HCT116 (cell line): ENCODE measurements around the gene FAM174A. TPM values are rescaled to one million over a fixed set of nuclear protein-coding genes. Genes with fewer than 3 reads are reported as not detected.

ENCODE experiments used
- ATAC-seq: fragments of 200-7000 bp; cut with Tn5 transposase; 2 replicates; pipeline ENCODE4 v1.9.1; 2020; ENCODE audit warnings: mild to moderate bottlenecking, moderate library complexity
- BruUV-seq: library from RNA; stranded (reverse); fragments of 400-500 nt; replicated peaks from 2 replicates; lab custom pipeline; 2021; lab: Mats Ljungman, UMichigan
- CTCF ChIA-PET: fragments of 300-600 bp; sonication (Branson Sonifier 250); formaldehyde crosslinking; loops from one replicate; lab custom pipeline; 2021; ENCODE audit warnings: antibody characterized with exemption; lab: Charles Lee
- POLR2A ChIA-PET: fragments of 300-600, 350-600 bp; sonication (Branson Sonifier 250); formaldehyde crosslinking; loops from one replicate; lab custom pipeline; 2021; ENCODE audit warnings: antibody characterized with exemption; lab: Charles Lee
- RAD21 ChIA-PET, 2 experiments: fragments of 300-600 bp; sonication (Branson Sonifier 250); formaldehyde crosslinking; loops; one replicate each; lab custom pipeline; 2023; ENCODE audit warnings: low total read pairs in 2 of 2; ENCODE audit not compliant: uncharacterized antibody in 2 of 2, unreplicated experiment in 2 of 2, low non-redundant PET in 1 of 2; lab: Charles Lee
- DNase-seq: peaks from one replicate; pipeline ENCODE4 v3.0.0-alpha.2; 2010; ENCODE audit warnings: low read depth, low spot score
- H2AFZ ChIP-seq: fragments of 200-600 bp; shearing (Covaris generic), sonication (generic); 2 replicates; pipeline ENCODE4 v1.6.1; 2017; ENCODE audit warnings: low read depth, mixed run types, mixed read lengths, antibody characterized with exemption, low read length; ENCODE audit not compliant: poor library complexity, severe bottlenecking
- H3K27ac ChIP-seq: 2 replicates; pipeline ENCODE4 v1.5.1; 2012; ENCODE audit warnings: low read depth, low read length
- H3K27me3 ChIP-seq: fragments of 200-600 bp; sonication (generic); 2 replicates; pipeline ENCODE4 v1.6.1; 2016; ENCODE audit warnings: mixed run types, low read length, mixed read lengths; ENCODE audit not compliant: insufficient read depth
- H3K36me3 ChIP-seq, 2 experiments: fragments of 200-500 bp in 1 of 2; fragments of 200-600 bp in 1 of 2; sonication (Bioruptor generic) in 1 of 2; sonication (generic) in 1 of 2; 2 replicates each; pipeline versions ENCODE4 v1.5.1 to v1.6.1; 2014 to 2016; ENCODE audit warnings: low read length in 2 of 2, inconsistent platforms in 1 of 2, mixed read lengths in 1 of 2, mixed run types in 1 of 2; ENCODE audit not compliant: insufficient read depth in 2 of 2, control insufficient read depth in 1 of 2
- H3K4me1 ChIP-seq, 2 experiments: fragments of 200-600 bp in 1 of 2; sonication (generic) in 1 of 2; 2 replicates each; pipeline versions ENCODE4 v1.5.1 to v1.6.1; 2012 to 2017; ENCODE audit warnings: low read length in 2 of 2, inconsistent platforms in 1 of 2, mild to moderate bottlenecking in 1 of 2, mixed read lengths in 1 of 2, mixed run types in 1 of 2, moderate library complexity in 1 of 2; ENCODE audit not compliant: insufficient read depth in 2 of 2, control insufficient read depth in 1 of 2
- H3K4me2 ChIP-seq: fragments of 200-600 bp; sonication (generic); 2 replicates; pipeline ENCODE4 v1.6.1; 2017; ENCODE audit warnings: mixed run types, low read length, mixed read lengths
- H3K4me3 ChIP-seq, 2 experiments: fragments of 200-600 bp in 1 of 2; sonication (generic) in 1 of 2; replicated peaks in 1 of 2; 2 replicates each; pipeline ENCODE4 v1.5.1; 2011 to 2016; ENCODE audit warnings: low read length in 2 of 2, control low read depth in 1 of 2, low read depth in 1 of 2, mild to moderate bottlenecking in 1 of 2, mixed read lengths in 1 of 2, mixed run types in 1 of 2
- H3K79me2 ChIP-seq: fragments of 200-600 bp; sonication (generic); 2 replicates; pipeline ENCODE4 v1.6.1; 2017; ENCODE audit warnings: mild to moderate bottlenecking, mixed run types, low read length, moderate library complexity, mixed read lengths; ENCODE audit not compliant: insufficient read depth
- H3K9ac ChIP-seq: fragments of 200-600 bp; sonication (generic); 2 replicates; pipeline ENCODE4 v1.6.1; 2016; ENCODE audit warnings: low read length, mixed read lengths
- H3K9me2 ChIP-seq: fragments of 200-600 bp; sonication (generic), shearing (Covaris generic); 2 replicates; pipeline ENCODE4 v1.6.1; 2017; ENCODE audit warnings: mixed run types, mild to moderate bottlenecking, moderate library complexity; ENCODE audit not compliant: insufficient read depth
- H3K9me3 ChIP-seq, 2 experiments: fragments of 200-500 bp in 1 of 2; fragments of 200-600 bp in 1 of 2; sonication (Bioruptor generic) in 1 of 2; sonication (generic) in 1 of 2; 2 replicates each; pipeline ENCODE4 v1.6.1; 2014 to 2017; ENCODE audit warnings: low read length in 2 of 2, mixed read lengths in 2 of 2, inconsistent platforms in 1 of 2, low read depth in 1 of 2, mild to moderate bottlenecking in 1 of 2, mixed run types in 1 of 2, moderate library complexity in 1 of 2; ENCODE audit not compliant: control insufficient read depth in 1 of 2, insufficient read depth in 1 of 2
- H4K20me1 ChIP-seq: fragments of 200-600 bp; sonication (generic), shearing (Covaris generic); 2 replicates; pipeline ENCODE4 v1.6.1; 2017; ENCODE audit warnings: mixed run types, mild to moderate bottlenecking, moderate library complexity; ENCODE audit not compliant: insufficient read depth
- ATF3 ChIP-seq: IDR thresholded peaks from 2 replicates; pipeline ENCODE4 v1.6.1; 2012
- CBX3 ChIP-seq: IDR thresholded peaks from 2 replicates; pipeline ENCODE4 v1.6.1; 2012; ENCODE audit warnings: low read depth
- CEBPB ChIP-seq: IDR thresholded peaks from 2 replicates; pipeline ENCODE4 v1.6.1; 2012; ENCODE audit warnings: low read depth
- CTCF ChIP-seq, 3 experiments: fragments of 200-600 bp in 1 of 3; sonication (generic) in 1 of 3; IDR thresholded peaks in 2 of 3; conservative IDR thresholded peaks in 1 of 3; 2 replicates each; pipeline ENCODE4 v1.5.1; 2012 to 2017; ENCODE audit warnings: low read depth in 2 of 3, low read length in 2 of 3, antibody characterized with exemption in 1 of 3, borderline replicate concordance in 1 of 3, control low read depth in 1 of 3, mild to moderate bottlenecking in 1 of 3, mixed read lengths in 1 of 3, mixed run types in 1 of 3, moderate library complexity in 1 of 3; ENCODE audit not compliant: insufficient read depth in 1 of 3
- EGR1 ChIP-seq: IDR thresholded peaks from 2 replicates; pipeline ENCODE4 v1.6.1; 2012; ENCODE audit warnings: low read depth
- ELF1 ChIP-seq: IDR thresholded peaks from 2 replicates; pipeline ENCODE4 v1.6.1; 2012; ENCODE audit warnings: low read depth, borderline replicate concordance
- EZH2 ChIP-seq: fragments of 200-600 bp; sonication (generic); IDR thresholded peaks from 2 replicates; pipeline ENCODE4 v1.6.1; 2017; ENCODE audit warnings: antibody characterized with exemption, mixed run types
- EZH2phosphoT487 ChIP-seq: fragments of 200-600 bp; IDR thresholded peaks from 2 replicates; pipeline ENCODE4 v1.6.1; 2018; ENCODE audit warnings: antibody characterized with exemption, borderline replicate concordance
- FOSL1 ChIP-seq: IDR thresholded peaks from 2 replicates; pipeline ENCODE4 v1.6.1; 2012; ENCODE audit warnings: low read depth
- JUND ChIP-seq: IDR thresholded peaks from 2 replicates; pipeline ENCODE4 v1.6.1; 2012
- MAX ChIP-seq: IDR thresholded peaks from 2 replicates; pipeline ENCODE4 v1.6.1; 2012
- POLR2A ChIP-seq: IDR thresholded peaks from 2 replicates; pipeline ENCODE4 v1.7.0; 2011; ENCODE audit warnings: borderline replicate concordance; ENCODE audit not compliant: insufficient read depth, insufficient read length; ENCODE audit errors: extremely low read depth
- POLR2AphosphoS5 ChIP-seq: IDR thresholded peaks from 2 replicates; pipeline ENCODE4 v1.6.1; 2011; ENCODE audit warnings: mild to moderate bottlenecking, low read depth, low read length, moderate library complexity
- RAD21 ChIP-seq: IDR thresholded peaks from 2 replicates; pipeline ENCODE4 v1.6.1; 2012; ENCODE audit warnings: low read depth, mild to moderate bottlenecking
- REST ChIP-seq: IDR thresholded peaks from 2 replicates; pipeline ENCODE4 v1.6.1; 2012; ENCODE audit warnings: low read depth
- SIN3A ChIP-seq: IDR thresholded peaks from 2 replicates; pipeline ENCODE4 v1.6.1; 2012; ENCODE audit warnings: low read depth
- SP1 ChIP-seq: IDR thresholded peaks from 2 replicates; pipeline ENCODE4 v1.6.1; 2012; ENCODE audit warnings: low read depth
- SRF ChIP-seq: IDR thresholded peaks from 2 replicates; pipeline ENCODE4 v1.6.1; 2012; ENCODE audit warnings: low read depth
- ZBTB33 ChIP-seq: IDR thresholded peaks from 2 replicates; pipeline ENCODE4 v1.6.1; 2011; ENCODE audit warnings: mild to moderate bottlenecking, low read length, moderate library complexity; ENCODE audit not compliant: insufficient replicate concordance; ENCODE audit errors: extremely low read depth
- ZFX ChIP-seq: fragments of 450-650 bp; IDR thresholded peaks from 2 replicates; pipeline ENCODE4 v1.6.1; 2017
- intact Hi-C: fragments of 100-400 bp; cut with micrococcal nuclease; formaldehyde crosslinking; loops from 2 replicates; pipeline ENCODE4 v1.10.0; 2022
- total RNA-seq: library from RNA; stranded (reverse); gene quantifications from one replicate; pipeline ENCODE4 v1.2.1, GENCODE V29; 2021; ENCODE audit not compliant: unreplicated experiment

FAM174A gene
- total RNA-seq, 1 experiment from 2014 or later: 8.6 TPM

- intact Hi-C loops: no loop called here
- H3K9ac ChIP-seq: no peak overlapping the region
- TF ChIP-seq EGR1 (no peak), ELF1 (no peak), FOSL1 (no peak), ZFX (no peak), ATF3 (no peak), CEBPB (no peak), EZH2 (no peak), SP1 (no peak), REST (no peak), ZBTB33 (no peak), EZH2phosphoT487 (no peak), JUND (no peak), CTCF (IDR thresholded peaks at IDR 0.05 in 2 of 3, conservative IDR thresholded peaks at IDR 0.05 in 1 of 3; ENCODE audit: borderline replicate concordance in 1 of 3, insufficient read depth in 1 of 3, low read depth in 2 of 3, low read length in 2 of 3) (no peak), CBX3 (no peak), SIN3A (no peak), POLR2AphosphoS5 (no peak), RAD21 (no peak), SRF (no peak), MAX (no peak), POLR2A (no peak)
- POLR2A ChIA-PET: no interaction called here
- ATAC-seq (no peak), DNase-seq (no peak)
- no peaks in the 10 kb centered on the region; a peak in 1 of 4 replicates for H3K4me1 ChIP-seq
- no peak overlapping the region for H2AFZ ChIP-seq
- RAD21 ChIA-PET: no interaction called here
- H3K27ac ChIP-seq: no peak overlapping the region
- H4K20me1 ChIP-seq: no peaks in the 10 kb centered on the region
- H3K4me3 ChIP-seq: no peak overlapping the region
- CTCF ChIA-PET: no interaction called here
- H3K27me3 ChIP-seq: no peaks in the 10 kb centered on the region
- BruUV-seq: no TSS peak
- no peaks in the 10 kb centered on the region for H3K36me3 ChIP-seq
- H3K4me2 ChIP-seq: no peak overlapping the region
- H3K9me3 ChIP-seq: no peaks in the 10 kb centered on the region
- H3K9me2 ChIP-seq: no peaks in the 10 kb centered on the region
- H3K79me2 ChIP-seq: no peaks in the 10 kb centered on the region
Observed at GRCh38 chr5:100537946-100538345, 2.8 kb downstream of the FAM174A start.
